ENCODE data around the gene LUZP2.
"Not testable (repeated sequence)": the region's sequence is repeated elsewhere in the genome, so short reads cannot be mapped to it uniquely, and the experiment has no call there.

LUZP2 gene

DNA sequence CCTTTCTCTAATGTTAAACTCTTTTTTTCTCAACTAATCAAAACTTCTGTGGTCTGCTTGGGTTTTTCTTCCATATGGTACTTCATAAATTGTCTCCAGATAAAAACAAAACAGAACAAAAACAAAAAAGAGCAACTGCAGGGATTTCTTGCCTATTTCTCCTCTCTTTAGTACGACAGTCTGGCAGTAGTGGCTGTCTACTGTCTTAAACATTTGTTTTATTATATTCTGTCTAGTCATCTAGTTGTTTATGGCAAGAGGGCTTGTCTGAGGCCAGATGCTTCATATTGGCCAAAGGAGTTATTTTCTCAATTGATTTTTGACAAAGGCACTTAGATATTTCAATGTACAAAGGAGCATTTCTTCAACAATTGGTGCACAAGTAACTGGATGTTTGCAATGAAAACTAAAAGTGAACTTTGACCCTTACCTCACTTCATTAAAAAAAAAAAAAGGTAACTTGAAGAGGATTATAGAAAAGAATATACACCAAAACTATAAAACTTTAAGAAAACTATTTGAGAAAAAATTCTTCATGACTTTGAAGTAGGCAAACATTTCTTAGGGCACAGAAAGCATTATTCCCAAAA is 404.2 kb downstream of the LUZP2 start:
- no peak for DNase-seq (ENCODE audit: low spot score)

DNA sequence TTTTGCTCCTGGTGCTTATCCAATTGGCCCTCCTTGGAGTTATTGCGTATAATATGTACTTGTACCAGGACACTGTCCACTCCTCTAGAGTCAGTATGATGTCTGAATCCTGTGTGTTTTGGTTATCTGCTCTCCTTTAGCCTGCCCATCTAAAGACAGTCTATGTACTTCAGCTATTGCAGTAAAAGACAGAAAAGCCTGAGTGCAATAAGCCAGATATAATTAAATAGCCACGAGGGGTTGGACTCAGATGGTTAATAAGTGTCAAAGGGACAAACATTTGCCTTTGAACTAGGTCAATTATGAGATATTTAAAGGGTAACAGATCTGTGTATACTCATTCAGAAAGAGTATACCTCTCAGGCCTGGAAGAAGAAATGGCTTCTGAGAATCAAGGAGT is 406.7 kb downstream of the LUZP2 start:
- no peak for DNase-seq (ENCODE audit: low spot score)

DNA sequence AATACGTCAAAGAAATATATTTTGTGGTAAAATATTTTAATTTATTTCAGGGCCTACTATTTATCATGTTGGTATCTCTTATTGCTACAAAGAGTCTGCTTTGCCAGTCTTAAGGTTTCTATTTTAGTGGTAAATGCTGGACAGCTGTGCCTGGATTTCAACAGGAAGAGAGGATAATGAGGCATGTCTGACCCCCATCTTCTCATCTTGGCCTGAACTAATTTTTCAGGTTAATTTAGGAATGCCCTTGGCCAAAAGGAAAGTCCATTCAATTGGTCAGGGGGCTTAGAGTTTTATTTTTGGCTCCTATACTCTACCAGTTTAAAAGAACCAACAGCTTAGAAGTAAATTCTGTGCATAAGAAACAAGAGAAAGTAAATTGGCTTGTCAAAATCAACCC is 428.2 kb downstream of the LUZP2 start:
- DNase-seq (ENCODE audit: low spot score): no peak

DNA sequence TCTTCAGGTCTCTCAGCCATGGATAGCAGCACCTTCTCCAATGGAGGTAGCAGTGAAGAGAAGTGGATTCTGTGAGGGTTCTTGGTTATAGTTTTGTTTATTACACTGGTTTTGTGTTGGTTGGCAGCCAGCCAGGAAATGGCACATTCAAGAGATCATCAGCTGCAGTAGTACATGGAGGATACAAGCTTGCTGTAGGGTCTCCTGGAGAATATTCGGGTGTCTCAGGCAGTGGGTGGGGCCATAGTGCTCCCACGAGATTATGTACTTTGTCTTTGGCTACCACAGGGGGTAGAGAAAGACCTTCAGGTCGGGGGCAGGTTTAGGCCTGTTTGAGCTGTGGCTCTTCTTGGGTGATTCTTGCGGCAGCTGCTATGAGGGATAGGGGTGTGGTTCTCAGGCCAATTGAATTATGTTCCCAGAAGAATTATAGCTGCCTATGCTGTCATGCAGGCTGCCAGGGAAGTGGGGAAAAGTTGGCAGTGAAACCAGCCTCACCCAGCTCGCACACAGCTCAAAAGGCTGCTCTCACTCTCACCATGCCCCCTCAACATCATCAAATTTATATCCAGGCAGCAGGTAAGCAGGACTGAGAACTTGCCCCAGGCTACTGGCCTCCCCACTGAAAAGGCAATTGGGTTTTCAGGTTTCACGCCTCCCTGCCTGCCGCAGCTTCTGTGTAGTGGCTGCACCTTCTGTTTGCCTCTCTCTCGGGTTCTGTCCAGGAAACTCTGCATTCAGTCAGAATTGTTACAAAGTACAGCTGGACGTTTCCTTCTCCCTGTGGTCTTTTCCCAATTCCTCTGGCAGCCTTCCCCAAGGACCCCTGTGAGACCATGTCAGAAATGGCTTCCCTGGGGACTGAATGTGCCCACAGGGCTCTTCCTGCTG is 435.5 kb downstream of the LUZP2 start:
- DNase-seq (ENCODE audit: low spot score): no peak

DNA sequence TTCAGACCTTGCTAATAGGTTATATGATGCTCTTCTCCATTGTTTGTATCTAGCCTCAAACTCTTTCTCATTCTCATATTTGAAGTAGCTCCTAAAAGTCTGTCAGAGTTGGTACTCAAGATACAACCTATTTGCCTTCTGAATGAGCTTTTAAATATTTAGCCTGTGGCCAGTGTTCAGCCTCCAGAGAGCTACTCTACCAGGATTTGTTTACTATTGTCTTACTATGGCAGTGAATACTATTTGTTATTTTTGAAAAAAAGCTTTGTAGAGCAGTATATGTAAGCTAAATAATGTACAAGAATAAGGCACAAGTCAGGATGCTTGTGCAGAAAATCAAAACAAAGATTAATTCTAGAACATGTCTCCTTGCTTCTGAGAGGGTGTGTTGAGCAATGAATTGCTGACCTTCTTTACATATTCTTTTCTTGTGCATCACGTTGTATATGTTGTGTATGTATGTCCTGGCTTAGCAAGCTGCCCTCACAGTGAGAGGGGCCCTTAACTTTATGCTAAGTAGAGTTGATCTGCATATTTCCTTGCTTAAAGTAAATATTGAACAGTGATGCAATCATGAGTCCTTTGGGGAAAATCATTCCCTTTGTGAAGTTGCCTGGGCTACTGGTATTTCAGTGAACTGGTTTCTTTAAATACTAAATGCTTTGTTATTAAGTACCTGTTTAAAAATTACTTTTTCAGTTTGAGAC is 438.0 kb downstream of the LUZP2 start:
- no peak for DNase-seq (ENCODE audit: low spot score)

DNA sequence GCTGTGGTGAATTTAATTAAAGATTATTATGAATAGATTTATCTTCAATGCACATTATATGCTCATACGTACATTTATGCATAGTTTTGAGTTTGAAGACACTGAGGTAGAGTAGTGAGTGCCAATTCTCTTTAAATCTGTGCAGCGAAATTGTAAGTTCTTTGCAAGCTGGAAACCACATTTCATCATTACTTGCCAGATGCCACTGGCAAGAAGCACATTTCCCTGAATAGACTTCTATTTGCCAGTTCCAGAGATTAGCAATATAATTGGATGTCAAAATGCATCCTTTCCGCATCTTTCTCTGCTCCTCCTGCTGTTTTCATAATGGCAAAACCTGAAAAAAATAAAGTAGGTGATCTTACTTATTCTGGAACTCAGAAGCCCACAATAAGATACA is 448.0 kb downstream of the LUZP2 start:
- DNase-seq (ENCODE audit: low spot score): peak; percentile 16

DNA sequence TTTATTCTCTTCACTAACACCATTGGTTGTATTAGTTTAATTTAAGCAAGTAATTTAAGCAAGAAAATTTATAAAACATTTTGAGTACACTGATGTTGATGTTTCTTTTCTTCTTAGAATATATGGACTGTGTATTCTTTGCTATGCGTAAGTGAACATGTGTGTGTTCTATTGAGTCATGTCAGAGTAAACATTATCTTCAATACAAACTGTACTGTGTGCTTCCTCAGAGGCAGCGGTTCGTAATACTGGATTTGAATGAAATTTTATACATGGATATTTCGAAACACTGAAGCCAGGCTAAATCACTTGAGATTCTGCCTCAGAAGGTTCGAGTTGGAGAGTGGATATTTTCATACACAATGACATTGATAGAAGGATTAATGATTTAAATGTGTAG is 452.6 kb downstream of the LUZP2 start:
- DNase-seq (ENCODE audit: low spot score): no peak

DNA sequence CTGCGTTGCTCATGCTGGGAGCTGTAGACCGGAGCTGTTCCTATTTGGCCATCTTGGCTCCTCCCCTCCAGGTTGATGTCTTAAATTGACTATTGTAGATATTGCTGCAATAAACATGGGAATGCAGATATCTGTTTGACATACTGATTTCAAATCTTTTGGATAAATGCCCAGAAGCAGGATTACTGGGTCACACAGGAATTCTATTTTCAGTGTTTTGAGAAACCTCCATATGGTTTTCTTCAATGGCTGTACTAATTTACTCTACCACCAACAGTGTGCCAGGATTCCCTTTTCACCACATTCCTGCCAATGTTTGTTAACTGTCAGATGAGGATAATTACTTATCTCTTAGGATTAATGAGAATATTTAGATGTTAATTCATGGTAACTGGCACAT is 467.0 kb downstream of the LUZP2 start:
- DNase-seq (ENCODE audit: low spot score): no peak

DNA sequence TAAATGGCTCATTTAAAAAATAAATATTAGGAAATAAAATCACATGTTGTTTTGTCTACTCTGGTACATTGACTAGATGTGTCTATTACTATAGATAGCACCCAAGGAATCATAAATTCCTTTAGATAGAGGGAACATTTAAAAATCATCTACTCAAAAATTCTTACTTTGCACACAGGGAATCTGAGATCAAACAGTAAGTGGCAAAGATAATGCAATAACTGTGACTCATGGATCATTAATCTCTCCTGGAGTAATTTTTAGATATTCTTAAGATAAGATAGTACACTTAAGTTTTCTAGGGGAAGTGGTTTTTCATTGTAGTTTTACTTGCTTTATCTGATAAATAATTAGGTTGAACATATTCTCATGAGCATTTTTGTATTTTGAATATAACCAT is 468.9 kb downstream of the LUZP2 start:
- DNase-seq (ENCODE audit: low spot score): no peak

DNA sequence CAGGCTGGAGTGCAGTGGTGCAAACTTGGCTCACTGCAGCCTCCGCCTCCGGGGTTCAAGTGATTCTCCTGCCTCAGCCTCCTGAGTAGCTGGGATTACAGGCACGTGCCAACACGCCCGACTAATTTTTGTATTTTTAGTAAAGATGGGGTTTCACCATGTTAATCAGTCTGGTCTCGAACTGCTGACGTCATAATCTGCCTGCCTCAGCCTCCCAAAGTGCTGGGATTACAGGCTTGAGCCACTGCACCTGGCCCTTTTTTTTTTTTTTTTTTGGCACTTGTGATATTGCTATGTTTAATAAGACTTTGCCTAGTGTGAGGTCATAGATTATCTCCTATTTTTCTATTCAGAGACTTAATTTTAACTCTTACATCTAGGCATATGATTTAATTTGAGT is 497.1 kb downstream of the LUZP2 start:
- DNase-seq (ENCODE audit: low spot score): not testable (repeated sequence)

DNA sequence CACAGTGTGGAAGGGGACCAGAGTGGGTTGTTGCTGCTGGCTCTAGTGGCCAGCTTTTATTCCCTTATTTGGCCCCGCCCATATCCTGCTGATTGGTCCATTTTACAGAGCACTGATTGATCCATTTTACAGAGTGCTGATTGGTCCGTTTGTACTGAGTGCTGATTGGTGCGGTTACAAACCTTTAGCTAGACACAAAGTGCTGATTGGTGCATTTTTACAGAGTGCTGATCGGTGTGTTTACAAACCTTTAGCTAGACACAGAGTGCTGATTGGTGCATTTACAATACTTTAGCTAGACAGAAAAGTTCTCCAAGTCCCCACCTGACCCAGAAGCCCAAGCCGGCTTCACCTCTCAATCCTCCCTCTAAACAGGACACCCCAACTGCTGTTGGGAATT is 503.1 kb downstream of the LUZP2 start:
- not testable (repeated sequence) for DNase-seq (ENCODE audit: low spot score)

DNA sequence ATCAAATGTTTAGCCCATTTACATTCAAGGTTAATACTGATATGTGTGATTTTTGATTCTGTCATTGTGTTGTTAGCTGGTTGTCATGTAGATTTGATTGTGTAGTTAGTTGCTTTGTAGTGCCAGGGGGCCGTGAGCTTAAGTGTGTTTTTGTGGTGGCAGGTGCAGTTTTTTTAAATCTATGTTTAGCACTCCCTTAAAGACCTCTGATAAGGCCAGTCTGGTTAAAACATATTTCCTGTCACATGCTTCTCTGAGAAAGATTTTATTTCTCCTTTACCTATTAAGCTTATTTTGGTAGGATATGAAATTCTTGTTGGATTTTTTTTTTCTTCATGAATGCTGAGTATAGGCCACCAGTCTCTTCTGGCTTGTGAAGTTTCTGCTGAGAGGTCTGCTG is 540.6 kb downstream of the LUZP2 start:
- no peak for DNase-seq (ENCODE audit: low spot score)

DNA sequence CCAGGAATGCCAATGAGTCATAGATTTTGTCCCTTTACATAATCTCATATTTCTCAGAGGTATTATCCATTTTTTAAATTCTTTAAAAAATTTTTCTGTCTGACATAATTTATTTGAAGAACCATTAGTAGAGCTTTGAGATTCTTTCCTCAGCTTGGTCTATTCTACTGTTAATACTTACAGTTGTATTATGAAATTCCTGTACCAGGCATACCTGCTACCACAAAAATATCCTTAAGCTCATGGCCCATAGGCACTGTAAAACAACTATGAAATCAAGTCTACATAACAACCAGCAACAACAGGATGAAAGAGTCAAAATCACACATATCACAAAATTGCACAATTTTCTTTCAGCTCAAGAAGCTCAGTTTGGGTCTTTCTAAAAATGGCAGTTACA is 541.3 kb downstream of the LUZP2 start:
- no peak for DNase-seq (ENCODE audit: low spot score)

DNA sequence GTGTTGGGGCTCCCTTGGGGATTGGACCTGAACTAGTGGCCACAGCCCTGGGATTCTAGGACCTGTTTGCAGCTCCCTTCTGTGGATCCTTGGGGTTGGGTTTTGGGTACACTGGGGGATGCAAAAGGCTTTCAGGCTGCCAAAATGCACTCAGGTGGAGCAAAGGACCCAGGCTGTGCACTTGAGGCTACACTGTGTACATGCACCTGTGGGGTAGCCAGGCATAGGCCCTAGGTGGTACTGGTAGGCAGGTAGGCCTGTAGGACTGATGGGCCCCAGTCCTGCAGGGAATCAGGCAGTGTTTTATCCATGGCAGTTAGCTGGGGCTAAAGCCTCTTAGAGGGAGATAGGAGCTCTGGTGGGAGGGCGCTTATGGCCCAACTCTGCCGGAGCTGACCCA is 542.3 kb downstream of the LUZP2 start:
- DNase-seq (ENCODE audit: low spot score): no peak

DNA sequence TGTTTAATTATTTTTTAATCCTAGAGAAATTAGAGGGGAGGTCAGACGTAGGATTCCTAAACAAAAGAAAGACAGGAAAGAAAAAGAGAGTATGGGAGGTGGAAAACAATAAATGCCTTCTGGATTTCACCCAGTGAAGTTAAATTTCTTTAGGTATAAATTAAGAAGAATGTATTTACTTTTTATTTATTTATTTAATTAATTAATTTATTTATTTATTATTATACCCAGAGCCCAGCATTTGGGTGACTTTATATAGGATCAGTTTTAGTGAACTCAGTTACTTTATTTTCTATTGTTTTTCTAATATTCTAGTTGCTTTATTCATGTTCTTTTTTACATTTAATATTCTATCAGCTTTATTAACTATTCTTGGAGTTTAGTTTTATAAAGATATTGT is 551.8 kb downstream of the LUZP2 start:
- DNase-seq (ENCODE audit: low spot score): no peak

DNA sequence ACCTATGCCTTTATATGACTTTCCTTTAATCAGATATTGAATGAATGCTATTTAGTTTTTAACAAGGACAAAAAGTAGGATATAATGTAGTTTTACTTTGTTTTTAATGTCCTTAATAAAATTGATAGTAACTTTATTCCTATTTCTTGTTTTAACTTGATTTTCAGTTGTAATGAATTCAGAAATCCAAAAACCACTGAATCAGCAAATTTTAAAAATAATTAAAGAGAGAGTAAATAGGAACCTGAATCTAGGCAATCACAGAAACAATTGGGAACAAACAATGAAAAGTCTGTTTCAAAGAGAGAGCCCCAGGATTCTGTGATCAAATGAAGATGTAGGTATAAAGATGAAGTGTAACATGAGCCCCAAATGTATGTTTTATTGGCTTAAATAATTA is 556.0 kb downstream of the LUZP2 start:
- DNase-seq (ENCODE audit: low spot score): no peak

DNA sequence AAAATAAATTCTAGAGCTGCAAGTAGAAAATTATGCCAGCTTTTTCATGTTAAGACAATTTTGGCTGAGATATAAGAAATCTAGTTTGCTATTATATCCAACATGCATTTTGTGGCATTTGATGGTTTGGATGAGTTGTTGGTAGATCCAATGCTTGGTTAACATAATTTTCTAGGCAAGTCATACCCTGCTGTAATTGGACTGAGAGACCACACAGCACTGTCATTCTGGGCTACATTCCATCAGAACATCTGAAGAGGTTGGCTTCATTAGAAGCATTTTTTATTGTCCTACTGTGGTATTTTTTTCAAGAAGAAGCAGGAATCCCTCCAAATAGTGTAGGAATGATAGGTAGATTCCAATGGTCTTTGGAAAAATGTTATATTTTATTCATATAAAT is 561.0 kb downstream of the LUZP2 start:
- no peak for DNase-seq (ENCODE audit: low spot score)

DNA sequence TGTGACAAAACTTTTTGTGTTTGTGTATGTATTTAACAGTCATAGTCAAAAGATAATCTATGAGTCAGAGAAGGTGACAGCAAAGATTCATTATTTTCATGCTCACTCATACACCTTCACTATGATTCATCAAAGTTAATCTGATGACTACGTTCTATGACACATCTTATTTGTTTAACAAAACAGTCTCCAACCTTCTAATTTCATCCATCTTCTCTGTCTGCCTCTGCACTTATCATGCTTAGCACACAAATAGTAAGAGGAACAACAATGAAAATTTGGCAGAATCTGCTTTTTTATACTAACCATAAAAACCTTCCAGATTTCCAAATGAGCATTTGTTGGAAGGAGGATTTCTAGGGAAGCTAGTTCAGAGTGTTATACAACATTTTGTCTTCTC is 568.9 kb downstream of the LUZP2 start:
- peak; percentile 2 for DNase-seq (ENCODE audit: low spot score)

DNA sequence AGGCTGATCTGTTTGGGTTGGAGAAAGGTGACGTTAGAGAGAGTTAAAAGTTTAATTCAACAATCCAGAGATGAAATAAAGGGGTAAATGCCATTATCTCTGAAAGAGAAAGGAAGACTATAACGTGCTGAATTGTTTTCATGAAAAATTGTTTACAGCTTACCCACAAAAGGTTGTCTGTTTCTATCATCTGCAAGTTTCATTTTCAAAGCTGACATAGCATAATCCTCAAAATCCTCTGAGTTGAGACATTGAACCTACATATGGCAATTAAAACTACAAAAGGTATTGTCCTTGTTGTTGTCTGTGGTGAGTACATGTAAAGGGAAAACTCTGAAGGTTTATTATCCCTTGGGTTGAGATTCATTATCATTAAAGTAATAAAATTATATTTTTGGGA is 569.9 kb downstream of the LUZP2 start:
- no peak for DNase-seq (ENCODE audit: low spot score)

DNA sequence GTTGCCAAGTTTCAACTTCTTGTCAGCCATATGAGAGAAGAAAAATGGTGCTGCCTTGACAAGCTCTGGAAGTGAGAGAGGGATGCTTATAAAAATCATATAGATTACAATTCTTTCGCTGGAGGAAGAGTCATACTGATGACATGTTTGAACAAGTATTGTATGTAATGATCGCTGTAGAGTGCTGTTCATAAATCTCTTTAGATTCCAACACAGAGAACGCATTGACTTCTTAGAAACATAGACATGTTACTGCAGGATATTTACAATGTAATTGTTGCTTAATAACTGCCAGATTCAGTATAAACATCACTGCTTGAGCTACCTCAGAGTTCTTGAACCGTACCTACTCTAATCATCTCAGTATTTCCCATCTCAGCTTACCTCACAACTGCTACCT is 571.6 kb downstream of the LUZP2 start:
- DNase-seq (ENCODE audit: low spot score): no peak

DNA sequence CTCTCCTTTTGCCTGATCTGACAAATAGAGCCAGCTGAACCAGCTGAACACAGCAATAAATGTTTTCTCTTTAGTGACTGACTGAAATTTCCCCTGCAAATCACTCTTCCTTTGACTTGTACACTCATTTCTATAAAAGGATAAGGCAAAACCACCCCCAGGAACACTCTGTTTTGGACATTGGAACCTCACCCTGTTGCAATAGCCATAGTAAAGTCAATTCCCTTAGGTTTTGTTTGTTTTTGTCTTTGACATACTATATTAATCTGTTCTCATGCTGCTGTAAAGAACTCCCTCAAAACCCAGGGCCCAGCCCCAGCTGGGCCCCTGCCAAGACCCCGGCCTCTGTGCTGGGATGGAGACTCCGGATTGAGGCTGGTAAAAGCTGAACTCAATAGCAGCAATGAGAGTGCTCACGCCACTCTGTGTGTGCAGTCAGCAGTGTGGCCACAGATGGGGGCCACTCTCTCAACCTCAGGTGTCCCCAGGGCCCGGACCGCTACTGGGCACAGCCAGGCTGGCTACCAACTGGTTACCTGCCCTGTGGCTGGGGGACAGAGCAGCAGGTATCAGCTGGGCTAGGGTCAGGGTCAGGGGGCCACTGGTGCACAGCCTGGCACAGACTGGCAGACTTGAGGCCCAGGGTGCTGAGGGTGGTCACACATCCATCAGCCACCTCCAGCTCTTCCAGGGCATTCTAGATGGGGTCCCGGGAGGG is 597.4 kb downstream of the LUZP2 start:
- DNase-seq (ENCODE audit: low spot score): no peak

DNA sequence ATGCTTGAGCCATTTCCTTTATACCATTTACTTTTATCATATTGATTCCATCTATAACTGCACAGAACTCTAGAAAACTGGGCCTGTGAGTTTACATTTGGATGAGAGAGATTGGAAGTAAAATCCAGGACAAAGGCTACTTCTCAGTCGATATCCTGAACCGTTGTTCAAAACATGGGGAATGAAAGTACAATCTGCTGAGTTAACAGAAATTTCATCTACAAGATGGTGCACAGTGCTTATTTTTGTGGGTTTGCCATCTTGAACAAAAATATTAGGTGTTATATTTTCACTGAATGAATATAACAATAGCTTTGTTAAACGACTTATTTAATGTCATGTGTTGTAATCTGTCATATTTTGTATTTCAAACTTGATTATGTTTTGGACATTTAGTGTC is 622.6 kb downstream of the LUZP2 start:
- DNase-seq (ENCODE audit: low spot score): no peak
